Body of pancreas (tissue), 4 donors: ENCODE data around the gene GPN3.

Experiments
- CTCF ChIP-seq, 7 experiments: fragments of 450-650 bp in 4 of 7; fragments of 200-600 bp in 3 of 7; sonication (generic) in 3 of 7; IDR thresholded peaks; one replicate each; pipeline ENCODE4 v1.5.1; 2016 to 2019; ENCODE audit warnings: antibody characterized with exemption in 7 of 7
- POLR2A ChIP-seq, 3 donors: fragments of 450-650 bp; IDR thresholded peaks; one replicate each; pipeline ENCODE4 v1.6.1; 2016; ENCODE audit warnings: antibody characterized with exemption in 3 of 3, mild to moderate bottlenecking in 2 of 3

GRCh38 chr12:110498984-110499706 is 31.1 kb upstream of the GPN3 start:
- TF ChIP-seq CTCF (IDR thresholded peaks at IDR 0.05) (no peak), POLR2A (IDR thresholded peaks at IDR 0.05) (no peak)
